Muscle layer of duodenum (tissue), 2 donors: Measurements from ENCODE around the gene CMTM4.

Source experiments
- H3K27ac ChIP-seq: one replicate; pipeline ENCODE4 v1.7.0; 2013; ENCODE audit warnings: mild to moderate bottlenecking, low read length
- H3K27me3 ChIP-seq: one replicate; pipeline ENCODE4 v1.7.0; 2013; ENCODE audit warnings: low read depth, mild to moderate bottlenecking, control low read depth, low read length
- H3K36me3 ChIP-seq, 2 donors: one replicate each; pipeline ENCODE4 v1.7.0; 2013; ENCODE audit warnings: low read length in 2 of 2, control low read depth in 1 of 2, mild to moderate bottlenecking in 1 of 2; ENCODE audit not compliant: insufficient read depth in 2 of 2, control insufficient read depth in 1 of 2
- H3K4me1 ChIP-seq, 2 donors: one replicate each; pipeline ENCODE4 v1.7.0; 2013; ENCODE audit warnings: low read length in 2 of 2, mild to moderate bottlenecking in 2 of 2, control low read depth in 1 of 2, moderate library complexity in 1 of 2; ENCODE audit not compliant: insufficient read depth in 2 of 2, control insufficient read depth in 1 of 2
- H3K4me3 ChIP-seq, 2 donors: one replicate each; pipeline ENCODE4 v1.7.0; 2013; ENCODE audit warnings: low read length in 2 of 2, low read depth in 1 of 2, mild to moderate bottlenecking in 1 of 2
- H3K9me3 ChIP-seq, 2 donors: one replicate each; pipeline ENCODE4 v1.7.0; 2013; ENCODE audit warnings: low read length in 2 of 2, control low read depth in 1 of 2, mild to moderate bottlenecking in 1 of 2; ENCODE audit not compliant: control insufficient read depth in 1 of 2
- donor health status: healthy.

CMTM4 gene

GRCh38 chr16:66720766-66721165, 24.2 kb upstream of the CMTM4 start:
- no peak overlapping the region for H3K4me3 ChIP-seq

GRCh38 chr16:66719246-66719645, 22.7 kb upstream of the CMTM4 start:
- peaks cover 30 to 46% of the 10 kb centered on the region in 2 donors for H3K36me3 ChIP-seq
- no peaks in the 10 kb centered on the region for H3K4me1 ChIP-seq
- H3K27ac ChIP-seq, result no peak overlapping the region
- no peaks in the 10 kb centered on the region for H3K9me3 ChIP-seq
- no peak overlapping the region for H3K4me3 ChIP-seq
- no peaks in the 10 kb centered on the region for H3K27me3 ChIP-seq

More at GRCh38 chr16:66720766-66721165, 24.2 kb upstream of the CMTM4 start:
- no peak overlapping the region for H3K27ac ChIP-seq
- no peaks in the 10 kb centered on the region for H3K27me3 ChIP-seq
- no peaks in the 10 kb centered on the region for H3K4me1 ChIP-seq
- no peaks in the 10 kb centered on the region for H3K9me3 ChIP-seq
- H3K36me3 ChIP-seq, result peaks cover 38 to 58% of the 10 kb centered on the region in 2 donors

- Histone ChIP-seq H3K36me3 (peaks cover 16 to 32% of the 10 kb centered on the region in 2 donors), H3K27ac (no peak overlapping the region), H3K9me3 (no peaks in the 10 kb centered on the region), H3K4me1 (no peaks in the 10 kb centered on the region), H3K27me3 (no peaks in the 10 kb centered on the region), H3K4me3 (no peak overlapping the region)
Measured at GRCh38 chr16:66717776-66718175, 21.2 kb upstream of the CMTM4 start.

GRCh38 chr16:66717112-66717675, 20.7 kb upstream of the CMTM4 start:
- Histone ChIP-seq H3K4me3 (no peak overlapping the region), H3K36me3 (peaks cover 10 to 26% of the 10 kb centered on the region in 2 donors), H3K27me3 (no peaks in the 10 kb centered on the region), H3K4me1 (no peaks in the 10 kb centered on the region), H3K27ac (no peak overlapping the region), H3K9me3 (no peaks in the 10 kb centered on the region)

- Histone ChIP-seq H3K4me1 (no peaks in the 10 kb centered on the region), H3K36me3 (peaks cover 3 to 6% of the 10 kb centered on the region in 2 donors), H3K27me3 (no peaks in the 10 kb centered on the region), H3K9me3 (no peaks in the 10 kb centered on the region), H3K27ac (no peak overlapping the region), H3K4me3 (no peak overlapping the region)
Measured at GRCh38 chr16:66714654-66715307, 18.2 kb upstream of the CMTM4 start.

- peaks cover 0 to under 1% of the 10 kb centered on the region in 2 donors for H3K36me3 ChIP-seq
- H3K27me3 ChIP-seq, result no peaks in the 10 kb centered on the region
- no peak overlapping the region for H3K27ac ChIP-seq
- no peaks in the 10 kb centered on the region for H3K4me1 ChIP-seq
- H3K4me3 ChIP-seq, result no peak overlapping the region
- H3K9me3 ChIP-seq, result no peaks in the 10 kb centered on the region
Measured at GRCh38 chr16:66714062-66714461, 17.5 kb upstream of the CMTM4 start.

- no peaks in the 10 kb centered on the region for H3K9me3 ChIP-seq
- no peak overlapping the region for H3K4me3 ChIP-seq
- no peak overlapping the region for H3K27ac ChIP-seq
- no peaks in the 10 kb centered on the region for H3K4me1 ChIP-seq
- no peaks in the 10 kb centered on the region for H3K27me3 ChIP-seq
- H3K36me3 ChIP-seq, result no peaks in the 10 kb centered on the region
Measured at GRCh38 chr16:66713076-66713475, 16.5 kb upstream of the CMTM4 start.

- no peaks in the 10 kb centered on the region for H3K9me3 ChIP-seq
- H3K4me3 ChIP-seq, result no peak overlapping the region
- H3K4me1 ChIP-seq, result no peaks in the 10 kb centered on the region
- H3K27me3 ChIP-seq, result no peaks in the 10 kb centered on the region
- no peaks in the 10 kb centered on the region for H3K36me3 ChIP-seq
- no peak overlapping the region for H3K27ac ChIP-seq
Measured at GRCh38 chr16:66712512-66712911, 16.0 kb upstream of the CMTM4 start.

GRCh38 chr16:66711581-66711980, 15.0 kb upstream of the CMTM4 start:
- H3K27ac ChIP-seq, result no peak overlapping the region
- H3K4me3 ChIP-seq, result no peak overlapping the region
- no peaks in the 10 kb centered on the region for H3K36me3 ChIP-seq
- peaks cover 0 to 2% of the 10 kb centered on the region in 2 donors for H3K4me1 ChIP-seq
- no peaks in the 10 kb centered on the region for H3K9me3 ChIP-seq
- no peaks in the 10 kb centered on the region for H3K27me3 ChIP-seq

- Histone ChIP-seq H3K27ac (no peak overlapping the region), H3K36me3 (no peaks in the 10 kb centered on the region), H3K4me3 (no peak overlapping the region), H3K27me3 (no peaks in the 10 kb centered on the region), H3K9me3 (no peaks in the 10 kb centered on the region), H3K4me1 (peaks cover 6 to 19% of the 10 kb centered on the region in 2 donors)
Measured at GRCh38 chr16:66706506-66706880, 9.9 kb upstream of the CMTM4 start.

GRCh38 chr16:66705790-66706505, 9.4 kb upstream of the CMTM4 start:
- Histone ChIP-seq H3K9me3 (no peaks in the 10 kb centered on the region), H3K36me3 (no peaks in the 10 kb centered on the region), H3K27ac (no peak overlapping the region), H3K4me3 (no peak overlapping the region), H3K27me3 (no peaks in the 10 kb centered on the region), H3K4me1 (peaks cover 6 to 19% of the 10 kb centered on the region in 2 donors)
